Naive thymus-derived CD8-positive, alpha-beta T cell (primary cell): ENCODE measurements around the gene IGHMBP2. TPM values are rescaled to one million over a fixed set of nuclear protein-coding genes. Genes with fewer than 3 reads are reported as not detected.
"Not testable (repeated sequence)": the region's sequence is repeated elsewhere in the genome, so short reads cannot be mapped to it uniquely, and the experiment has no call there.

Source experiments
- ATAC-seq, 2 donors: fragments of 150-1000 bp; cut with Tn5 transposase in 1 of 2; sonication (Bioruptor Pico), chemical (Tn5 transposase) in 1 of 2; 1 replicate in 1 of 2; 2 replicates in 1 of 2; pipeline ENCODE4 v1.10.0; 2021; ENCODE audit warnings: mild to moderate bottlenecking in 2 of 2, moderate library complexity in 2 of 2
- POLR2A ChIA-PET: fragments of 350-600 bp; sonication (Branson Sonifier 250); formaldehyde crosslinking; loops from one replicate; lab custom pipeline; 2021; ENCODE audit warnings: antibody characterized with exemption; lab: Charles Lee
- DNase-seq, 10 donors: peaks; one replicate each; pipeline versions ENCODE4 v3.0.0 to v3.0.0-alpha.2; 2020 to 2022
- H3K27ac Mint-ChIP-seq, 10 donors: one replicate each; pipeline ENCODE4 v1.8.0; 2020 to 2022; ENCODE audit warnings: mild to moderate bottlenecking in 10 of 10, mixed read lengths in 10 of 10, moderate library complexity in 4 of 10, inconsistent platforms in 1 of 10
- H3K27me3 Mint-ChIP-seq, 5 donors: one replicate each; pipeline ENCODE4 v1.8.0; 2021 to 2022; ENCODE audit warnings: mixed read lengths in 5 of 5
- H3K36me3 Mint-ChIP-seq, 3 donors: one replicate each; pipeline ENCODE4 v1.8.0; 2020 to 2022; ENCODE audit warnings: mixed read lengths in 3 of 3, mild to moderate bottlenecking in 2 of 3, inconsistent platforms in 1 of 3
- H3K4me1 Mint-ChIP-seq, 4 donors: one replicate each; pipeline ENCODE4 v1.8.0; 2021 to 2022; ENCODE audit warnings: mixed read lengths in 4 of 4
- H3K4me3 Mint-ChIP-seq, 10 donors: one replicate each; pipeline ENCODE4 v1.8.0; 2020 to 2022; ENCODE audit warnings: mild to moderate bottlenecking in 10 of 10, mixed read lengths in 10 of 10, moderate library complexity in 6 of 10, inconsistent platforms in 1 of 10
- H3K9me3 Mint-ChIP-seq, 9 donors: one replicate each; pipeline ENCODE4 v1.8.0; 2020 to 2022; ENCODE audit warnings: mixed read lengths in 9 of 9, mild to moderate bottlenecking in 3 of 9, inconsistent platforms in 1 of 9, moderate library complexity in 1 of 9
- polyA plus RNA-seq, 3 donors: library from polyadenylated mRNA; unstranded; fragments of 300-500 nt; fragmentation: Illumina TruSeq; gene quantifications; one replicate each; pipeline ENCODE4 v1.2.3, GENCODE V29; 2021
- total RNA-seq, 8 experiments: library from RNA in 2 of 8; stranded (reverse) in 2 of 8; gene quantifications; one replicate each; pipeline ENCODE4 v1.2.3 and lab custom pipeline; 2021 to 2026

Gene IGHMBP2
- total and polyA plus RNA-seq, 5 experiments from 2014 or later: 5.1 to 32.5 (median 10.5) TPM

GRCh38 chr11:68868221-68868835 is 35.4 kb upstream of the IGHMBP2 start:
- H3K27ac Mint-ChIP-seq: no peak overlapping the region
- H3K9me3 Mint-ChIP-seq: peaks cover 0 to 8% (median 2%) of the 10 kb centered on the region in 9 donors
- peaks cover 13 to 30% (median 22%) of the 10 kb centered on the region in 5 donors for H3K27me3 Mint-ChIP-seq
- DNase-seq (no peak), ATAC-seq (no peak)
- H3K36me3 Mint-ChIP-seq: peaks cover 3 to 8% (median 5%) of the 10 kb centered on the region in 3 donors
- peaks cover 10 to 20% (median 11%) of the 10 kb centered on the region in 4 donors for H3K4me1 Mint-ChIP-seq
- peak overlapping the region in 4 of 10 donors; percentile 7 to 86 (median 50) for H3K4me3 Mint-ChIP-seq
- POLR2A ChIA-PET: no interaction called here

- Mint-ChIP-seq H3K36me3 (peaks cover 0 to 3% (median 0%) of the 10 kb centered on the region in 3 donors), H3K9me3 (peaks cover 0 to 4% (median 0%) of the 10 kb centered on the region in 9 donors), H3K4me3 (peak overlapping the region; percentile 47 to 98 (median 86)), H3K4me1 (peaks cover 10 to 20% (median 11%) of the 10 kb centered on the region in 4 donors), H3K27ac (peak overlapping the region in 1 of 10 donors; percentile 88), H3K27me3 (peaks cover 13 to 30% (median 22%) of the 10 kb centered on the region in 5 donors)
- DNase-seq (no peak), ATAC-seq (no peak)
- POLR2A ChIA-PET: interaction anchor here (0.9 kb wide), 1 partner anchor 15 kb away, joined by 3 read pairs; no protein-coding TSS in a partner anchor
Measured at GRCh38 chr11:68870470-68870869, 33.2 kb upstream of the IGHMBP2 start.

- DNase-seq (no peak), ATAC-seq (no peak)
- Mint-ChIP-seq H3K36me3 (peaks cover 0 to 3% (median 0%) of the 10 kb centered on the region in 3 donors), H3K9me3 (no peaks in the 10 kb centered on the region), H3K27me3 (peaks cover 13 to 30% (median 17%) of the 10 kb centered on the region in 5 donors), H3K4me1 (peaks cover 10 to 20% (median 11%) of the 10 kb centered on the region in 4 donors), H3K4me3 (no peak overlapping the region), H3K27ac (no peak overlapping the region)
- POLR2A ChIA-PET: no interaction called here
Measured at GRCh38 chr11:68872216-68873003, 31.3 kb upstream of the IGHMBP2 start.

- DNase-seq (no peak), ATAC-seq (no peak)
- POLR2A ChIA-PET: no interaction called here
- peak overlapping the region in 1 of 10 donors; percentile 37 for H3K27ac Mint-ChIP-seq
- H3K4me3 Mint-ChIP-seq: no peak overlapping the region
- H3K36me3 Mint-ChIP-seq: peaks cover 0 to 3% (median 2%) of the 10 kb centered on the region in 3 donors
- peaks cover 0 to 2% (median 0%) of the 10 kb centered on the region in 4 donors for H3K4me1 Mint-ChIP-seq
- H3K9me3 Mint-ChIP-seq: no peaks in the 10 kb centered on the region
- no peaks in the 10 kb centered on the region for H3K27me3 Mint-ChIP-seq
Measured at GRCh38 chr11:68878022-68878421, 25.7 kb upstream of the IGHMBP2 start.

DNA sequence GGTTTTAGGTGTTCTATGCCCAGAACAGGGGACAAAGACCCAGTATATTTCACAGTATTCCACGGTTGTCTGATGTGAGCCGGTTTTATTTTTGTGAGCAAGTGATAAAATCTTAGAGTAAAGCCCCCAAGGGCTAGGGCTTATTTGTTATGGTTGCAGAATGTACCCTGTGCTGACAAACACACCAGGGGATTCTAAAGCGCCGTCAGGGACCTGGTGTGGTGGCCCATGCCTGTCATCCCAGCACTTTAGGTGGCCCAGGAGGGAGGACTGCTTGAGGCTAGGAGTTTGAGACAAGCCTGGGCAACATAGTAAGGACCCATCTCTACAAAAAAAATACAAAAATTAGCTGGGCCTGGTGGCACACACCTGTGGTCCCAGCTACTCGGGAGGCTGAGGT is 22.8 kb upstream of the IGHMBP2 start:
- Mint-ChIP-seq H3K9me3 (peaks cover 0 to 2% (median 0%) of the 10 kb centered on the region in 9 donors), H3K36me3 (peaks cover 0 to 7% (median 2%) of the 10 kb centered on the region in 3 donors), H3K27ac (peak overlapping the region in 1 of 10 donors; percentile 65), H3K4me3 (no peak overlapping the region), H3K4me1 (peaks cover 0 to 2% (median 0%) of the 10 kb centered on the region in 4 donors), H3K27me3 (no peaks in the 10 kb centered on the region)
- DNase-seq (no peak), ATAC-seq (no peak)
- POLR2A ChIA-PET: no interaction called here

GRCh38 chr11:68881320-68881719 is 22.4 kb upstream of the IGHMBP2 start:
- Mint-ChIP-seq H3K4me3 (no peak overlapping the region), H3K4me1 (peaks cover 0 to 2% (median 0%) of the 10 kb centered on the region in 4 donors), H3K27me3 (no peaks in the 10 kb centered on the region), H3K9me3 (peaks cover 0 to 2% (median 0%) of the 10 kb centered on the region in 9 donors), H3K36me3 (peaks cover 0 to 7% (median 2%) of the 10 kb centered on the region in 3 donors), H3K27ac (no peak overlapping the region)
- ATAC-seq (no peak), DNase-seq (no peak)
- POLR2A ChIA-PET: interaction anchor here (0.6 kb wide), 1 partner anchor 1554 kb away, joined by 3 read pairs; no protein-coding TSS in a partner anchor

DNA sequence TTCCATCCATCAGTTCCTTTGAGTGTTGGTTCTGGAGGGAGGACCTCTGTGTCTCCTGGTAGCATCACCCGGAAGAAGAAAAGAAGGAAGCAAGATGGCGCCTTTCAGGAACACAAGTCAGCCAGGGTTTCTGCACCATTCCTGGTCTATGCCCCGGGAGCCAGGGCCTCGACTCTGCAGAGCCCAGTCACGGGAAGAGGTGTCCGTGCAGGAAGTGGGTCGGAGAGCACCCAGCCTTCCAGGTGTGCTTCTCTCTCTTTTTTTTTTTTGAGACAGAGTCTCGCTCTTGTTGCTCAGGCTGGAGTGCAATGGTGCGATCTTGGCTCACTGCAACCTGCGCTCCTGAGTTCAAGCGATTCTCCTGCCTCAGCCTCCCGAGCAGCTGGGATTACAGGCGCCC is 21.3 kb upstream of the IGHMBP2 start:
- H3K36me3 Mint-ChIP-seq: peaks cover 0 to 7% (median 2%) of the 10 kb centered on the region in 3 donors
- no peak for ATAC-seq
- POLR2A ChIA-PET: no interaction called here
- no peak overlapping the region for H3K27ac Mint-ChIP-seq
- no peak overlapping the region for H3K4me3 Mint-ChIP-seq
- DNase-seq: no peak
- peaks cover 0 to 2% (median 0%) of the 10 kb centered on the region in 9 donors for H3K9me3 Mint-ChIP-seq
- peaks cover 0 to 2% (median 0%) of the 10 kb centered on the region in 4 donors for H3K4me1 Mint-ChIP-seq
- no peaks in the 10 kb centered on the region for H3K27me3 Mint-ChIP-seq

DNA sequence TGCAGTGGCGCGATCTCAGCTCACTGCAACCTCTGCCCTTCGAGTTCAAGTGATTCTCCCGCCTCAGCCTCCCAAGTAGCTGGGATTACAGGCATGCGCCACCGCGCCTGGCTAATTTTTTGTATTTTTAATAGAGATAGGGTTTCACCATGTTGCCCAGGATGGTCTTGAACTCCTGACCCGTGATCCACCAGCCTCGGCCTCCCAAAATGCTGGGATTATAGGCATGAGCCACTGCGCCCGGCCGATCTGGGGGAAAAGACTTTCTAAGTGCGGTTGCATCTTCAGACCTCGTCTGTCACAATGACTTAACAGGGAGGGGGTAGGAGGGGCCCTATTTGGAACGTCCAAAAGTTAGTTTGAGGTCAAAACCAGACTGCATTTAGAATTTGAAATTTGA is 18.9 kb upstream of the IGHMBP2 start:
- H3K4me1 Mint-ChIP-seq, POLR2A ChIA-PET, H3K36me3 Mint-ChIP-seq, H3K27me3 Mint-ChIP-seq, H3K9me3 Mint-ChIP-seq, DNase-seq, H3K4me3 Mint-ChIP-seq, ATAC-seq: not testable (repeated sequence)
- peak overlapping the region in 1 of 10 donors; percentile 15 for H3K27ac Mint-ChIP-seq

GRCh38 chr11:68889948-68890446 is 13.7 kb upstream of the IGHMBP2 start:
- H3K36me3 Mint-ChIP-seq: peaks cover 0 to 38% (median 15%) of the 10 kb centered on the region in 3 donors
- no peaks in the 10 kb centered on the region for H3K4me1 Mint-ChIP-seq
- H3K27me3 Mint-ChIP-seq: no peaks in the 10 kb centered on the region
- DNase-seq: no peak
- no peak for ATAC-seq
- POLR2A ChIA-PET: no interaction called here
- no peaks in the 10 kb centered on the region for H3K9me3 Mint-ChIP-seq
- H3K4me3 Mint-ChIP-seq: no peak overlapping the region
- H3K27ac Mint-ChIP-seq: no peak overlapping the region

DNA sequence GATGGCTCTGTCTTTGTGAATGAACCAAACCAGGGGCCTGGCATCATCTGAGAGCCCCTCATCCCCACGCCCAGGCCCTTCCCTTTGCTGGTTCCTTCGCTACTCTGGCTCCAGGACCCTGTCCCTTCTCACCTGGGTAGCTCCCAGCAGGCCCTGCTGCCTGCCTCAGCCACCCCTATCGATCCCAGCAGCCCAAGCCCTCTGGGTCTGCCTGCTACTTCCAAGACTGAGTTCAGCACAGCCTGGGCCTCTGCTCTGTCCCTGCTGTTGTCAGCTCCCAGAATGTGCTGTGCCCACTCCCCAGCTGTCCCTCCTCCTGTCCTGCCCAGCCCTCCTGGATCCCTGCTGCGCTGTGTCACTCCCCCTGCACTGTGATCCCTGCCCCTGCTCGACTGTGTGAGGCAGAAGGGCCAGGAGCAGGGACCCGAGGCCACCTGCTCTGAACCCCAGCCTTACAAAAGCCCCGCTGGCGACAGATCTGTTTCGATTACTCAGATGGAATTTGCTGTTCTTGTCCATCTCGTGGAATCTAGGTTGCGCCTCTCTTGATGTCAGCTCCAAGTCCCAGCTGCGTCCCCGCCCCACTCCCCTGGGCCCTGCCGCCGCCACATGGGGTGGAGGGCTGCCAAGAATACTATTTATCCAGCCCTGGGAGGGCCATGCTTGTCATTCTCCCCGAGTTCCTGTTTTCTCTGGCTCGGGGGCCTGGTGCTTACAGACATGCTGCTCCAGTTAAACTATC is 13.0 kb upstream of the IGHMBP2 start:
- no peaks in the 10 kb centered on the region for H3K9me3 Mint-ChIP-seq
- ATAC-seq (no peak), DNase-seq (no peak)
- POLR2A ChIA-PET: no interaction called here
- H3K4me1 Mint-ChIP-seq: no peaks in the 10 kb centered on the region
- H3K27me3 Mint-ChIP-seq: no peaks in the 10 kb centered on the region
- H3K27ac Mint-ChIP-seq: peak overlapping the region in 1 of 10 donors; percentile 70
- no peak overlapping the region for H3K4me3 Mint-ChIP-seq
- H3K36me3 Mint-ChIP-seq: peaks cover 0 to 43% (median 15%) of the 10 kb centered on the region in 3 donors

DNA sequence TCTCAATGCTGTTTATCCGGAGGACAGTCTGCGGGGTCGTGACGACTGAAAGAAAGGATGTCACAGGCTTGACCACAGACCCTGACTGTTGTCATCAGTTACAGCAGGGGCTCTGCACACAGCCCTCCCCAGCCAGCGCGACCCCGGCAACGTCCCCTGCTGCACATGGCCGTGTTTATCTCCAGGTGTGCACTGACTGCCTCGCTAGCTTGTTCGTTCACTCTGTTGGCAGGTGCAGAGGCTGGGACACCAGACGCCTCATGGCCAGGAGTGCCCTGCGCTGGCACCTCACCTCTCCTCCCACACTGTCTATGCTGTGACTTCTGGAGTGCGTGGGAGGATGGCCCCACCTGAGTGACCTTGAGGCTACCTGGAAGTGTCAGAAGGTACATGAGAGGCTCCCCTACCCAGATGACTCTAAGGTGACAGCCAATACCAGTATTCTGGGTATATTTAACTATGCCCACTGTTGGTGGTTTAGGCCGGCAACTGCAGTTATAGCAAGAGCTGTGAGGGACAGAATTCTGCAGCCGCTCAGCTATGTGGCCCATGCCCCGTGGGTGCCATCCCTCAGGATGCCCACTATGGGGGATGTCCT is 12.2 kb upstream of the IGHMBP2 start:
- Mint-ChIP-seq H3K36me3 (peaks cover 0 to 51% (median 15%) of the 10 kb centered on the region in 3 donors), H3K27me3 (no peaks in the 10 kb centered on the region), H3K27ac (no peak overlapping the region), H3K9me3 (no peaks in the 10 kb centered on the region), H3K4me3 (no peak overlapping the region), H3K4me1 (no peaks in the 10 kb centered on the region)
- DNase-seq: no peak
- POLR2A ChIA-PET: no interaction called here
- ATAC-seq: no peak

DNA sequence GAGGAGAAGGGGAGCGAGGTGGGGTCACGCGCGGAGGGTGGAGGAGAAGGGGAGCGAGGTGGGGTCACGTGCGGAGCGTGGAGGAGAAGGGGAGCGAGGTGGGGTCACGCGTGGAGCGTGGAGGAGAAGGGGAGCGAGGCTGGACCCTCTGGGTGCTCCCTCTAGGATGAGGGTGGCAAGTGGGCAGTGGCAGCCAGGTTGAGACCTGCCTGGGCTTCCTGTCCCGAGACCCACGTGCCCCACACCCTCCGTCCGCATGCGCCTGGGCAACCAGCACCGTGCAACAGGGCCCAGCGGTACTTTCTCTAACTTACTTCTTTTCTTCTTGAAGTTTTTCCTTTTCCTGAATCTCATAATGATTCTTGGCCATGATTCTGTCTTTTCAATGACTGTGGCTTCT is 11.1 kb upstream of the IGHMBP2 start:
- no peak overlapping the region for H3K27ac Mint-ChIP-seq
- H3K36me3 Mint-ChIP-seq: peaks cover 0 to 60% (median 19%) of the 10 kb centered on the region in 3 donors
- H3K4me1 Mint-ChIP-seq: no peaks in the 10 kb centered on the region
- no peak overlapping the region for H3K4me3 Mint-ChIP-seq
- no peak for ATAC-seq
- DNase-seq: no peak
- POLR2A ChIA-PET: no interaction called here
- no peaks in the 10 kb centered on the region for H3K9me3 Mint-ChIP-seq
- H3K27me3 Mint-ChIP-seq: no peaks in the 10 kb centered on the region
